ENCODE data around the gene NFATC1. TPM values are rescaled to one million over a fixed set of nuclear protein-coding genes. Genes with fewer than 3 reads are reported as not detected.

NFATC1 gene
- total RNA-seq, 4 donors from 2014 or later: 0.79 to 4.8 (median 2.6) TPM

DNA sequence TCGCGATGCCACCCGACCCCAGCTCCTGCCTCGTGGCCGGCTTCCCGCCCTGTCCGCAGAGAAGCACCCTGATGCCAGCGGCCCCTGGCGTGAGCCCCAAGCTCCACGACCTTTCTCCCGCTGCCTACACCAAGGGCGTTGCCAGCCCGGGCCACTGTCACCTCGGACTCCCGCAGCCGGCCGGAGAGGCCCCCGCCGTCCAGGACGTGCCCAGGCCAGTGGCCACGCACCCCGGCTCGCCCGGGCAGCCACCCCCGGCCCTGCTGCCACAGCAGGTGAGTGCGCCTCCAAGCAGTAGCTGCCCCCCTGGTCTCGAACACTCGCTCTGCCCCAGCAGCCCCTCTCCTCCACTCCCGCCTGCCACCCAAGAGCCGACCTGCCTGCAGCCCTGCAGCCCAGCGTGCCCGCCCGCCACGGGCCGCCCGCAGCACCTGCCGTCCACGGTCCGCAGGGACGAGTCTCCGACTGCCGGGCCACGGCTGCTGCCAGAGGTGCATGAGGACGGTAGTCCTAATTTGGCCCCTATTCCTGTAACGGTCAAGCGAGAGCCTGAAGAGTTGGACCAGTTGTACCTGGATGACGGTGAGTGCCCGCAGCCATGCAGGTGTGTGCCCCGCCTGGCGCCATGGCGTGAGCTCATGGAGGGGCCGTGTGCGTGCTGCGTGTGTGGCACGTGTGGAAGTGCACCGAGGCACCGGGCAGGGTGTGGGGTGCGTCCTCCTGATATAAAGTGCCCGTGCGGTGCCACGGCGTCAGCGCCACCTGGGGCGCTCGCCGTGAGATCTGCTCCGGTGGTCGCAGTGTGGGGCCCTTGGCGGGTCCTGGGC lies 90.8 kb downstream of the NFATC1 start:
- DNase-seq: no peak
- 77 to 89% methylated on average over 11 to 16 of the region's 69 CpGs for WGBS, 2 donors
- TF ChIP-seq, protein P1, sequence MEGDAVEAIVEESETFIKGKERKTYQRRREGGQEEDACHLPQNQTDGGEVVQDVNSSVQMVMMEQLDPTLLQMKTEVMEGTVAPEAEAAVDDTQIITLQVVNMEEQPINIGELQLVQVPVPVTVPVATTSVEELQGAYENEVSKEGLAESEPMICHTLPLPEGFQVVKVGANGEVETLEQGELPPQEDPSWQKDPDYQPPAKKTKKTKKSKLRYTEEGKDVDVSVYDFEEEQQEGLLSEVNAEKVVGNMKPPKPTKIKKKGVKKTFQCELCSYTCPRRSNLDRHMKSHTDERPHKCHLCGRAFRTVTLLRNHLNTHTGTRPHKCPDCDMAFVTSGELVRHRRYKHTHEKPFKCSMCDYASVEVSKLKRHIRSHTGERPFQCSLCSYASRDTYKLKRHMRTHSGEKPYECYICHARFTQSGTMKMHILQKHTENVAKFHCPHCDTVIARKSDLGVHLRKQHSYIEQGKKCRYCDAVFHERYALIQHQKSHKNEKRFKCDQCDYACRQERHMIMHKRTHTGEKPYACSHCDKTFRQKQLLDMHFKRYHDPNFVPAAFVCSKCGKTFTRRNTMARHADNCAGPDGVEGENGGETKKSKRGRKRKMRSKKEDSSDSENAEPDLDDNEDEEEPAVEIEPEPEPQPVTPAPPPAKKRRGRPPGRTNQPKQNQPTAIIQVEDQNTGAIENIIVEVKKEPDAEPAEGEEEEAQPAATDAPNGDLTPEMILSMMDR (IDR thresholded peaks at IDR 0.05): no peak
- TF ChIP-seq POLR2A (IDR thresholded peaks at IDR 0.05): no peak
- Histone ChIP-seq H3K27me3 (no peaks in the 10 kb centered on the region), H3K9me3 (no peaks in the 10 kb centered on the region), H3K4me1 (peaks cover 0 to 16% (median 3%) of the 10 kb centered on the region in 3 donors), H3K4me3 (no peak overlapping the region), H3K36me3 (peaks cover 0 to 34% (median 6%) of the 10 kb centered on the region in 3 donors), H3K27ac (no peak overlapping the region)
- intact Hi-C loops (cut with DNase I): no loop called here

DNA sequence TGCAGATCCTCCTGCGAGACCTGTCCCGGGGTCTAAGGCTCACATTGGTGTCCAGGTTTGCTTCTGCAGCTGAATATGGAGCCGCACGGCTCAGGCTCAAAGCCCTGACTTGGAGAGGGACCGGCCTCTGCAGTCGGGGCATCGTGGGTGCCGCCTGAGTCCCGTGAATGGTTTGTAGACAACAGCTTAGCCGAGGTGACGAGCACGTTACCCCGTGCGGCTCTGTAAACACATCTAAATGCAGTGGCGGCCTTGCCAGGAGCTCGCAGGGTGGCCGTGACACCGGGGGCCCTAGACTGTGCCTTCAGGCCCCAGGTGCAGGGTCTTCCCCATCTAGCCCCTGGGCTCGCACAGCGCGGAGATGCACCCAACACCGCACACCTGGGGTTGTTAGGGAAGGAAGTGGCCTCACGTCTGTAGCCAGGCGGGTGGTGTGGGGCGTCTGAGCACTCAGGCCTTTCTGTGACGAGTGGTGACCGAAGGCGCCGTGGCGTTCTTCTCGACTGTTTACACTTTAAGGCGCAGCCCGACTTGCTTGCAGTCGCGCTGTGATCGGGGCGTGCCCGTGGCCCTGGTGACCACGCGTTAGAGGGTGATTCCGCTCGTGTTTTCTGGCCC lies 91.6 kb downstream of the NFATC1 start:
- Histone ChIP-seq H3K9me3 (no peaks in the 10 kb centered on the region), H3K36me3 (peaks cover 0 to 34% (median 6%) of the 10 kb centered on the region in 3 donors), H3K4me3 (no peak overlapping the region), H3K4me1 (peaks cover 0 to 16% (median 3%) of the 10 kb centered on the region in 3 donors), H3K27ac (no peak overlapping the region), H3K27me3 (no peaks in the 10 kb centered on the region)
- no peak for DNase-seq
- intact Hi-C loops (cut with DNase I): no loop called here
- 89 to 95% methylated on average over 12 to 14 of the region's 42 CpGs for WGBS, 2 donors
- no peak for TF ChIP-seq POLR2A (IDR thresholded peaks at IDR 0.05)
- TF ChIP-seq, protein P1 (IDR thresholded peaks at IDR 0.05): no peak

DNA sequence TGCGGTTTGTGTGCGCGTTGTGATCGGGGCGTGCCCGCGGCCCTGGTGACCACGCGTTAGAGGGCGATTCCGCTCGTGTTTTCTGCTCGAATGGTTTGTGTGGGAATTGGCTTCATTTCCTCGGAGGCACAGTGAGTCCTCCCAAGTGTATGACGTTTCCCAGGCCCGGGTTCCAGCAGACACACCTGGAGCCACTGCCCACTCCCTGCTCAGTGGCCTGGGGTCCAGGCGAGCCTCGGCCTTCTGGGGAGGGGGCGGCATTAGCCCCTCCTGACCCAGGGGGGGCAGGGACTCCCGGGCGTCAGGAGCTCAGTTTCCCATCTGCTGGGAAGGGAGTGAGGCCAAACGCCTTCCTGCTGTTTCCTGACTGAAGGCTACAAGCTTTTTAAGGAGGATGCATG lies 92.1 kb downstream of the NFATC1 start:
- no peak for DNase-seq
- peaks cover 0 to 34% (median 6%) of the 10 kb centered on the region in 3 donors for H3K36me3 ChIP-seq
- TF ChIP-seq, protein P1 (IDR thresholded peaks at IDR 0.05): no peak
- no peak for TF ChIP-seq POLR2A (IDR thresholded peaks at IDR 0.05)

DNA sequence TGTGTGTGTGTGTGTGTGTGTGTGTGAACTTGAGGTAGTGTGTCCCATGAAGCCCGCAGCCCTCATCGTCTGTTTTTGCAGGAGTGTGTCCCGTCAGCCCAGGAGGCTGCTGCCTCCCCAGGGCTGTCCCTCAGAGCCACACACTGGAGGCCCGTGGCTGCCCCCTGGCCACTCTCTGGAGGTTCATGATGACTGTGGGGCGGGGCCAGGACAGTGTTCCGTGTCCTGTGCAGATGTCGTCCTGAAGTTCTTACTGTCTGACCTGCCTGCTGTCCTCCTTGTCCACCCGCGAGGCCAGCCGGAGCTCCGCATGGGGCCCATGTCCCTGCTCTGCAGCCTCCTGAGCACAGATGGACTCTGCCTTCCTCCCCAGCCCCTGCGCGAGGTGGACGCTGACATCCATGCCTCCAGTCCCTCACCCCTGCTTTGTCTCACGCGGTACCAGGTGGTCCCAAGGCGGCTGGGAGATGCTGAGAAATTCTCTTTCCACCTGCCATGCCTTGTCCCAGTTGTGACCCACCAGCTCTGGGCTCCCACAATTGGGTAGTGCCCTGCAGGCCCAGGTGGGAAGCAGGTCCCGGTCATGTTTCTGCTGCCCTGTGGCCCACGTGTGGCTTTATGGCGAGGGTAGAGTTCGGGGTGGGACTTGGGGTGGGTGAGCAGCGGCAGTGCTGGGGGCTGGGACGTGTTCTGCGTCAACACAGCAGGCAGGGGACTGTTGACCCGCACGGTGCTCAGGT lies 92.8 kb downstream of the NFATC1 start:
- TF ChIP-seq POLR2A (IDR thresholded peaks at IDR 0.05): no peak
- TF ChIP-seq, protein P1 (IDR thresholded peaks at IDR 0.05): no peak
- no peaks in the 10 kb centered on the region for H3K9me3 ChIP-seq
- H3K27me3 ChIP-seq: no peaks in the 10 kb centered on the region
- WGBS, 2 donors: 85 to 91% methylated on average over 8 to 13 of the region's 26 CpGs
- intact Hi-C loops (cut with DNase I): no loop called here
- peaks cover 0 to 16% (median 3%) of the 10 kb centered on the region in 3 donors for H3K4me1 ChIP-seq
- peaks cover 0 to 34% (median 6%) of the 10 kb centered on the region in 3 donors for H3K36me3 ChIP-seq
- H3K27ac ChIP-seq: no peak overlapping the region
- DNase-seq: no peak
- H3K4me3 ChIP-seq: no peak overlapping the region

More for the DNA sequence above, 92.1 kb downstream of the NFATC1 start:
- intact Hi-C loops (cut with DNase I): no loop called here
- H3K4me3 ChIP-seq: no peak overlapping the region
- 94% methylated on average over 7 of the region's 22 CpGs; no CpG with 5 or more reads in 1 of the 2 donors for WGBS, 2 donors
- H3K9me3 ChIP-seq: no peaks in the 10 kb centered on the region
- H3K27me3 ChIP-seq: no peaks in the 10 kb centered on the region
- H3K4me1 ChIP-seq: peaks cover 0 to 16% (median 3%) of the 10 kb centered on the region in 3 donors
- no peak overlapping the region for H3K27ac ChIP-seq

Measured in esophagus squamous epithelium (tissue), 5 donors.